ENCODE data around the gene FCHSD2.

Gene FCHSD2

DNA sequence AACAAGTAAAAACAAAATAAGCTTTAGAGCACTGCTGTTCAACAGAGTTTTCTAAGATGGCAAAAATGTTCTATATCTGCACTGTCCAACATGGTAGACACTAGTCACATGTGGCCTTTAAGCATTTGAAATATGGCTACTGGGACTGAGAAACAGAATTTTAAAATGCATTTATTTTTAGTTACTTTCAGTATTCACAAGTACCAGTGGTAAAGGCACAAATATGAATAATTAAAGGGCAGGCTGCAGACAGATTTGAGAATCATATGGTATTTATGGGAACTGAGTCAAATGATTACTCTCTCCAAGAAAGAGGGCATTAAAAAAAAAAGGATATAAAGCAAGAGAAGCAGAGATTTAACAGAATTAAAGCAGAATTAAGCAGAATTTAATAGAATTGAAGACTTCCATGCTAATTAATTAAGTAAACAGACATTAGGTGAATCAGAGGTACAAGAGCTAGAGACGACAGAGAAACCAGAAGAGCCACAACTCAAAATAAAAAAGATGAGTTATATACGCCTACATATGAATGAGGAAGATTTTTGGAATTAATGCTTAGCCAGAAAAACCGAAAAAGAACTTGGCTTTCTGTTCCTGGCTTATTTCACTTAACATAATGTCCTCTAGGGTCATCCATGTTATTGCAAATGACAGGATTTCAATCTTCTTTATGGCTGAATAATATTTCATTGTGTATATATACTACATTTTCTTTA is 167.5 kb downstream of the FCHSD2 start:
- DNase-seq (ENCODE audit: low read depth in 2 of 3, low spot score in 1 of 3): no peak

DNA sequence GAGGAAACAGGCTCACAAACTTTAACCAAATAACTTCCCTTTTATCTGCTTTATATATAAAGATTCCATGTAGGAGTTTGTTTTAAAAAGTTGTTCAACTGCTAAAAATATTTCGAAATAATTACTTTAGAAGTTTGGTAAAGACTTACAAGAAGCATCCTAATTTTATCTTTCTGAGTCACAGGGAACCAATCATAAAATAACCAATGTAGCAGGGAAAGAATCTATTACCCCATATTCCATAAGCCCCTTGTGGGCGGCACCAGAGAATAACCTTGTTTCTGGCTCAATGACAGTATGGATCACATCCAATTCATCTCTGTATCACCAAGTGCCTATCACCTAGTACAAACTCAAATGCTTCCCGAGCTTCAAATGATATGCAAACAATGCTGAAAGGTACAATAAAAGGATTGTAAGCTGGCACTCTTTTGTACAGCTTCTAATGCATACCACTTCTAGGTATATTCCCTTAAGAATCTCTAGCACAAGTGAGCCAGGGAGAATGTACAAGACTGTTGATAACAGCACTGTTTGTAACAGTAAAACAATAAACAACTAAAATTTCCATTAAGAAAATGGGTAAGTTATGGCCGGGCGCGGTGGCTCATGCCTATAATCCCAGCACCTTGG is 169.5 kb downstream of the FCHSD2 start:
- no peak for DNase-seq (ENCODE audit: low read depth in 2 of 3, low spot score in 1 of 3)

DNA sequence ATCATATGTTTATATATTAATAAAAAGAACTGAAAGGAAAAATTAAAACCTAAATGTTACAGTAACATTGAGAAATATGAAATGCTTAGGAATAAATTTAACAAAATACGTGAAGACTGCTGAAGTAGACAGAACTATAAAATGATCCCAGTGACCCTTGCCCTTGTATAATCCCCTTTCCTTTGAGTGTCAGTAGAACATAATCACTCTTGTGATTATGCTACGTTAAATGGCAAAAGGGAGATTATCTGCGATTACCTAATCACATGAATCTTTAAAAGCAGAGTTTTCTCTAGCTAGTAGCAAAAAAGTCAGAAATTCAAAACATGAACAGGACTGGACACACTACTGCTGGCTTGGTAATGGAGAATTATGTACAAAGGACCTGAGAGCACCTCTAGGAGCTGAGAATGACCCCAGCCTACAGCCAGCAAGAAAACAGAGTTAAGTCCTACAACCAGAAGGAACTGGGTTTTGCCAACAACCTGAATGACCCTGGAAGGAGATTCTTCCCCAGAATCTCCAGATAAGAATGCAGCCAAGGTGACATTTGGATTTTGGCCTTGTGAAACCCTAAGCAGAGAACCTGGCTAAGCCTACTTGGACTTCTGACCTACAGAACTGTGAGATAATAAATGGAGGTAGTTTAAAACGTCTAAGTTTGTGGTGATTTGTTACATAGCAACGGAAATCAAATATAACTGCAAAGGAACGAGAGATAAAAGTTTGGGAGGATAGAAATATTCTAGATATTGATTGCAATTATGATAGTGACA is 170.7 kb downstream of the FCHSD2 start:
- no peak for DNase-seq (ENCODE audit: low read depth in 2 of 3, low spot score in 1 of 3)

GRCh38 chr11:72970557-72971118 is 171.5 kb downstream of the FCHSD2 start:
- peak in 1 of 3 donors; percentile 6 for DNase-seq (ENCODE audit: low read depth in 2 of 3, low spot score in 1 of 3)

GRCh38 chr11:72969894-72970335 is 172.2 kb downstream of the FCHSD2 start:
- DNase-seq (ENCODE audit: low read depth in 2 of 3, low spot score in 1 of 3): no peak

- no peak for DNase-seq (ENCODE audit: low read depth in 2 of 3, low spot score in 1 of 3)
Measured at GRCh38 chr11:72968390-72968789, 173.7 kb downstream of the FCHSD2 start.

GRCh38 chr11:72965672-72966071 is 176.4 kb downstream of the FCHSD2 start:
- DNase-seq (ENCODE audit: low read depth in 2 of 3, low spot score in 1 of 3): no peak

- no peak for DNase-seq (ENCODE audit: low read depth in 2 of 3, low spot score in 1 of 3)
Measured at GRCh38 chr11:72962717-72963116, 179.4 kb downstream of the FCHSD2 start.

GRCh38 chr11:72962084-72962483 is 180.0 kb downstream of the FCHSD2 start:
- no peak for DNase-seq (ENCODE audit: low read depth in 2 of 3, low spot score in 1 of 3)

DNA sequence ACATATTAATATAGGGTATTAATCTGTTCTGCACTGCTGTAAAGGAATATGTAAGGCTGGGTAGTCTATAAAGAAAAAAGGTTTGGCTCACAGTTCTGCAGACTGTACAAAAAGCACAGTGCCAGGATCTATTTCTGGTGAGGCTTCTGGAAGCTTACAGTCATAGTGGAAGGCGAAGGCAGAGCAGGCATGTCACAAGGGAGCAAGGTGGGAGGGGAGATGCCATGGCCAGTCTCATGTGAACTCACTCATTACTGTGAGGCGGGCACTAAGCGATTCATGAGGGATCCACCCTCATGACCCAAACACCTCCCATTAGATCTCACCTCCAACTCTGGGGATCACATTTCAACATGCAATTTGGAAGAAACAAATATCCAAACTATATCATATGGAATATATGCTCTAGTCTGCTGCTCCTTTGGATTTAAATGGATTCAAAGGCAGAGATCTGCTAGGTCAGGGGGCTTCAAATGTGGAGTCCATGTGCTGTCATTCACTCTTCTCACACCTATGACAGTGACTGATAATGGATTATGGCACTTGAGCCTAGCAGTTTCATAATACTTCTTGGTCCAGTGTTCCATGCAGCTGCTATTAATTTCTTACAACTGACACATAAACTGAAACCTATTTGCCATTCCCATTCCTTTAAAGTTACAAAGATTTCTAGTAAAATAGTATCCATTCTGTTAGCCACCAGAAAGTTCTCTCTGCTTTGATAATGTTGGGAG is 182.0 kb downstream of the FCHSD2 start:
- no peak for DNase-seq (ENCODE audit: low read depth in 2 of 3, low spot score in 1 of 3)

- DNase-seq (ENCODE audit: low read depth in 2 of 3, low spot score in 1 of 3): no peak
Measured at GRCh38 chr11:72958791-72959190, 183.3 kb downstream of the FCHSD2 start.

- no peak for DNase-seq (ENCODE audit: low read depth in 2 of 3, low spot score in 1 of 3)
Measured at GRCh38 chr11:72955466-72955865, 186.7 kb downstream of the FCHSD2 start.

DNA sequence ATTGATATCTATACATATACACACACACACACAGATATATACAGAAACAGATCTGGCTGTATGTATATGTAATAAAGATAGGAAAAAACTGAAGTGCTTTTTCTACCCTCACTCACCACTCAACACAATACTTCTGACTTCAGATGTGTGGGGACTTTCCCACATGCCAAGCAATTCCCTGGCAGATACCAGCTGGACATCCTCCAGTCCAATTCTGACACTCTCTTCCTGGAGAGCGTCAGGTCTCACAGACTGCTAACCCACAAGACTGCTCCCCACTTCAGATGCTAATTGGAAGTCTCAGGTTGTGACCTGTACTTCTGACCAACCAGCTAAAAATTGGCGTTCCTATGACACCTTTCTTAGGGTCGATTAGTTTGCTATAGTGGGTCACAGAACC is 187.3 kb downstream of the FCHSD2 start:
- no peak for DNase-seq (ENCODE audit: low read depth in 2 of 3, low spot score in 1 of 3)

DNA sequence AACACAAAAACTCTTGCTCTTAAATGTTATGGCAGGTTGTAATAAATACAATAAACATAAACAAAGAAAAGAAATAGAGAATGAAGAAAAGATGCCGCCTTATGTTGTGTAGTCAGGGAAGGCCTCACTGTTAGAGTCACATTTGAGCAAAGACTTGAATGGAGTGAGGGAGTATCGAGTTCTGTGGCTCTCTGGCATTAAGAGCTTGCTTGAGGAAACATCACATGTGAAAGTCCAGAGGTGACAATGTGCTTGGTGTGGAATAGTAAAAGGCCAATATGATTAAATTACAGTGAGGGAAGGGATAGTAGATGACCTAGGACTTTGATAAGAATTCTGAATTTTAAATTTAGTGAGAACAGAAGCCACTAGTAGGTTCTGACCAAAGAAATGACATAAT is 188.5 kb downstream of the FCHSD2 start:
- no peak for DNase-seq (ENCODE audit: low read depth in 2 of 3, low spot score in 1 of 3)

DNA sequence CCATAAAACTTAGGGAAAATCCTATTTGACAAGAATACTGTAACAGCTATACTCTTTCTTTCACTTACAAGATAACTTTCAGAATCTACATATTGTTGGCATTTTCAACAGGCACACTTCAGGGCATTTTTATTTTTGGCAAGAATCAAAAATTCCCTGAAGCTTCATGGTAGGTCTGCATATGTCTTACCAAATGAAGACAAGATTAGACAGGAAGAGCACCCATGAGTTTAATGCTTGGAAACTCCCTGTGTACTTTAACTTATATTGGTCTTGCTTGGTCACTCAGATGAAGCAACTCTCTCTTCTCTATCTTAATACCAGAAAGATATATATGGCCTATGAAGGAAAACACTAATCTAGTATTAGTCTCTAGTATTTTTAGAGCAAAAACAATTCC is 190.2 kb downstream of the FCHSD2 start:
- no peak for DNase-seq (ENCODE audit: low read depth in 2 of 3, low spot score in 1 of 3)

- DNase-seq (ENCODE audit: low read depth in 2 of 3, low spot score in 1 of 3): no peak
Measured at GRCh38 chr11:72951193-72951592, 190.9 kb downstream of the FCHSD2 start.

DNA sequence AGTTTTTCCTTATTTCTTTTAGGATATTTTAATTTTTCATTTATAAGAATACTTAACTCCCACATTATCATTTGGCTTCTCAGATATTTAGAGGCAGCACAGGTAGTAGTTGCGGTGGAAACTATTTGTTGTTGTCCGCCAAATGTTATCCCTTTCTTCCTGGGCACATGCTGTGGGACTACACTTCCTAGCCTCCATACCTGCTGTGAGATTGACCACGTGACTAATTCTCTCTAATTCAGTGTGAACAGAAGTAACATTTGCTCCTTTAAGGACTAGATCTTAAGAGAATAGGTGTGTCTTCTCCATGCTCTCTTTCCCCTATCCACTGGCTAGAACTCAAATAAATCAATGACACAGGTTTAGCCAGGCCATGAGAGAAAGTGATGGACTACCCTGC is 191.4 kb downstream of the FCHSD2 start:
- no peak for DNase-seq (ENCODE audit: low read depth in 2 of 3, low spot score in 1 of 3)

- DNase-seq (ENCODE audit: low read depth in 2 of 3, low spot score in 1 of 3): no peak
Measured at GRCh38 chr11:72947229-72947628, 194.9 kb downstream of the FCHSD2 start.

DNA sequence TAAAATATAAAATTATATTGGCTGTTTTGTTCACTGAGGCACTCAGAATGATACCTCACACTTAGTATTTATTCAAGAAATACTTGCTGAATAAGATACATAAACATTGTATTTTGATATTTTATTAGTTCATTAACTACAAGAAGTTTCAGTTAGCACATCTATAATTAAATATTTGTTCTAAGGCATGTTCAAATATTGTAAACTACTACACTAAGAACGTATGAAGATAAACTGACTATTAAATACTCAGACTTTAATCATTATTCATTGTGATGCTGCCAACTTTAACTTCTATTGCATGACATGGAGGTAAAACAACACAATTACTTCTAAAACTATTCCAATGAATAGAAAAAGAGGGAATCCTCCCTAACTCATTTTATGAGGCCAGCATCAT is 198.5 kb downstream of the FCHSD2 start:
- no peak for DNase-seq (ENCODE audit: low read depth in 2 of 3, low spot score in 1 of 3)

- no peak for DNase-seq (ENCODE audit: low read depth in 2 of 3, low spot score in 1 of 3)
Measured at GRCh38 chr11:72940417-72940816, 201.7 kb downstream of the FCHSD2 start.

DNA sequence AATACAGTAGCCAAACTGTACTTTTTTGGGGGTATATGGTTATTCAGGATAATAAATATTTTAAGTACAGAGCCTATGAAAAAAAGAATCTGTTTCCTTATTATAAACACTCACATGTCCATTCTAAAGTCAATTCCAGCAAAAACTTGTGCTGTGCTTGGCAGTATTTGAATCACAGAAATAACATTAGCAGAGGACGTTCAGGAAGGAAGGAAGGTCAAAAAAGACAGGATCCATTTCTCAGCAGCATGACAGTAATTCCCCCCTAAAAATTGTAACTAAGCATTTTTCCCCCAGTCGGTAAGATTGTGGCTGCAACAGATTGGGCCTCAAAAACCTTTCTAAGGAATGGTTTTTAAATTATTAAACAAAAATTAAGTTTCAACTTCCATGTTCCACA is 203.1 kb downstream of the FCHSD2 start:
- no peak for DNase-seq (ENCODE audit: low read depth in 2 of 3, low spot score in 1 of 3)
